H9 (cell line): ENCODE measurements around the gene SETD5. TPM values are rescaled to one million over a fixed set of nuclear protein-coding genes. Genes with fewer than 3 reads are reported as not detected.

Experiments used
- DNase-seq: peaks from one replicate; pipeline ENCODE4 v3.0.0-alpha.2; 2017
- H2AFZ ChIP-seq: one replicate; pipeline ENCODE4 v1.6.1; 2013; ENCODE audit warnings: mild to moderate bottlenecking, low read length, control low read depth, moderate library complexity
- H2AK5ac ChIP-seq: 2 replicates; pipeline ENCODE4 v1.6.1; 2013; ENCODE audit warnings: low read length, control low read depth, mixed read lengths; ENCODE audit not compliant: insufficient read length
- H2BK120ac ChIP-seq: one replicate; pipeline ENCODE4 v1.6.1; 2013; ENCODE audit warnings: low read depth, mild to moderate bottlenecking, low read length, control low read depth, inconsistent platforms; ENCODE audit not compliant: poor library complexity, severe bottlenecking
- H2BK12ac ChIP-seq: 2 replicates; pipeline ENCODE4 v1.6.1; 2013; ENCODE audit warnings: low read length, control low read depth, mixed read lengths, low read depth; ENCODE audit not compliant: insufficient read length
- H2BK15ac ChIP-seq: 2 replicates; pipeline ENCODE4 v1.6.1; 2013; ENCODE audit warnings: low read depth, low read length, control low read depth
- H2BK20ac ChIP-seq: one replicate; pipeline ENCODE4 v1.6.1; 2013; ENCODE audit warnings: low read depth, mild to moderate bottlenecking, low read length, control low read depth, inconsistent platforms; ENCODE audit not compliant: poor library complexity, severe bottlenecking
- H2BK5ac ChIP-seq: 2 replicates; pipeline ENCODE4 v1.6.1; 2013; ENCODE audit warnings: low read length, control low read depth, mixed read lengths; ENCODE audit not compliant: insufficient read length
- H3K14ac ChIP-seq: 2 replicates; pipeline ENCODE4 v1.6.1; 2013; ENCODE audit warnings: low read length, control low read depth; ENCODE audit not compliant: insufficient read depth
- H3K18ac ChIP-seq: 2 replicates; pipeline ENCODE4 v1.6.1; 2013; ENCODE audit warnings: low read depth, mild to moderate bottlenecking, mixed read lengths, low read length, control low read depth; ENCODE audit not compliant: insufficient read length
- H3K23ac ChIP-seq: 2 replicates; pipeline ENCODE4 v1.6.1; 2013; ENCODE audit warnings: low read length, control low read depth, mixed read lengths, low read depth; ENCODE audit not compliant: insufficient read length
- H3K23me2 ChIP-seq: 2 replicates; pipeline ENCODE4 v1.6.1; 2013; ENCODE audit warnings: low read depth, mild to moderate bottlenecking, mixed read lengths, low read length, control low read depth; ENCODE audit not compliant: insufficient read length, poor library complexity, severe bottlenecking
- H3K27ac ChIP-seq: 2 replicates; pipeline ENCODE4 v1.5.1; 2013; ENCODE audit warnings: low read length, control low read depth, mixed read lengths, low read depth; ENCODE audit not compliant: insufficient read length
- H3K27me3 ChIP-seq: 2 replicates; pipeline ENCODE4 v1.6.1; 2013; ENCODE audit warnings: low read length, control low read depth, inconsistent platforms; ENCODE audit not compliant: insufficient read depth
- H3K4ac ChIP-seq: 2 replicates; pipeline ENCODE4 v1.6.1; 2013; ENCODE audit warnings: low read depth, mild to moderate bottlenecking, control low read depth, inconsistent platforms, low read length, moderate library complexity
- H3K4me1 ChIP-seq: 2 replicates; pipeline ENCODE4 v1.6.1; 2013; ENCODE audit warnings: low read length, control low read depth, inconsistent platforms; ENCODE audit not compliant: insufficient read depth
- H3K4me2 ChIP-seq: 2 replicates; pipeline ENCODE4 v1.6.1; 2013; ENCODE audit warnings: low read length, control low read depth, mixed read lengths; ENCODE audit not compliant: insufficient read length, insufficient read depth
- H3K56ac ChIP-seq: 2 replicates; pipeline ENCODE4 v1.6.1; 2013; ENCODE audit warnings: low read depth, mild to moderate bottlenecking, mixed read lengths, low read length, control low read depth; ENCODE audit not compliant: insufficient read length
- H3K79me1 ChIP-seq: 2 replicates; pipeline ENCODE4 v1.6.1; 2013; ENCODE audit warnings: low read depth, mild to moderate bottlenecking, moderate library complexity, low read length, control low read depth, inconsistent platforms; ENCODE audit not compliant: insufficient read depth, poor library complexity, severe bottlenecking
- H3K79me2 ChIP-seq: 2 replicates; pipeline ENCODE4 v1.6.1; 2013; ENCODE audit warnings: low read length, control low read depth, inconsistent platforms; ENCODE audit not compliant: insufficient read depth
- H3K9ac ChIP-seq: 2 replicates; pipeline ENCODE4 v1.6.1; 2013; ENCODE audit warnings: low read length, control low read depth, mixed read lengths; ENCODE audit not compliant: insufficient read length; ENCODE audit errors: extremely low read depth
- H3K9me3 ChIP-seq: one replicate; pipeline ENCODE4 v1.6.1; 2013; ENCODE audit warnings: low read depth, low read length, inconsistent platforms; ENCODE audit not compliant: control insufficient read depth
- H3T11ph ChIP-seq: one replicate; pipeline ENCODE4 v1.6.1; 2013; ENCODE audit warnings: mild to moderate bottlenecking, low read length, control low read depth, inconsistent platforms
- H4K20me1 ChIP-seq: one replicate; pipeline ENCODE4 v1.6.1; 2013; ENCODE audit not compliant: control insufficient read depth, insufficient read length, insufficient read depth
- H4K5ac ChIP-seq: 2 replicates; pipeline ENCODE4 v1.6.1; 2013; ENCODE audit warnings: low read depth, mild to moderate bottlenecking, mixed read lengths, low read length, control low read depth; ENCODE audit not compliant: insufficient read length
- H4K8ac ChIP-seq: replicated peaks from 2 replicates; pipeline ENCODE4 v1.6.1; 2013; ENCODE audit warnings: low read length, control low read depth, mixed read lengths, low read depth; ENCODE audit not compliant: insufficient read length
- H4K91ac ChIP-seq: 2 replicates; pipeline ENCODE4 v1.6.1; 2013; ENCODE audit warnings: low read depth, mild to moderate bottlenecking, moderate library complexity, mixed read lengths, low read length, control low read depth; ENCODE audit not compliant: insufficient read length
- H3K27ac Mint-ChIP-seq, 3 experiments: 2 replicates in 2 of 3; 3 replicates in 1 of 3; pipeline ENCODE4 v1.8.0; 2020 to 2021; ENCODE audit warnings: mixed read lengths in 3 of 3, mild to moderate bottlenecking in 1 of 3, moderate library complexity in 1 of 3
- H3K27me3 Mint-ChIP-seq: 2 replicates; pipeline ENCODE4 v1.8.0; 2021; ENCODE audit warnings: low read depth, mild to moderate bottlenecking, moderate library complexity, mixed read lengths
- H3K36me3 Mint-ChIP-seq, 3 experiments: 2 replicates in 2 of 3; 3 replicates in 1 of 3; pipeline ENCODE4 v1.8.0; 2020 to 2021; ENCODE audit warnings: low read depth in 3 of 3, mixed read lengths in 3 of 3; ENCODE audit not compliant: insufficient read depth in 1 of 3
- H3K4me1 Mint-ChIP-seq, 2 experiments: 2 replicates each; pipeline ENCODE4 v1.8.0; 2020; ENCODE audit warnings: mixed read lengths in 2 of 2
- H3K4me3 Mint-ChIP-seq, 2 experiments: 2 replicates in 1 of 2; 3 replicates in 1 of 2; pipeline ENCODE4 v1.8.0; 2020 to 2021; ENCODE audit warnings: mild to moderate bottlenecking in 2 of 2, mixed read lengths in 2 of 2, moderate library complexity in 1 of 2
- H3K9me3 Mint-ChIP-seq, 2 experiments: 2 replicates in 1 of 2; 3 replicates in 1 of 2; pipeline ENCODE4 v1.8.0; 2020; ENCODE audit warnings: mild to moderate bottlenecking in 2 of 2, mixed read lengths in 2 of 2, moderate library complexity in 1 of 2
- CTCF ChIP-seq: fragments of 200-600 bp; sonication (generic); conservative IDR thresholded peaks from 3 replicates; pipeline ENCODE4 v1.8.0; 2021; ENCODE audit warnings: antibody characterized with exemption, mild to moderate bottlenecking
- WGBS: extraction: QIAGEN DNeasy Blood & Tissue Kit; methylation state at CpG from one replicate; pipeline ENCODE4 v1.1.7; 2013; ENCODE audit warnings: missing lambda C conversion rate, low lambda C conversion rate, mixed read lengths; ENCODE audit not compliant: insufficient read length; ENCODE audit errors: extremely low coverage; 5-methylcytosine and 5-hydroxymethylcytosine counted together
- total RNA-seq: library from RNA; stranded (reverse); gene quantifications from 2 replicates; pipeline ENCODE4 v1.2.1, GENCODE V29; 2021

The SETD5 gene
- total RNA-seq, 1 experiment from 2014 or later, result 207 TPM

- WGBS, result no CpG with 5 or more reads among the region's 6 CpGs
- Histone ChIP-seq H3K56ac (no peak overlapping the region), H3K79me1 (no peaks in the 10 kb centered on the region), H3K23ac (no peak overlapping the region), H2AFZ (no peak overlapping the region), H3K4me1 (no peaks in the 10 kb centered on the region; the same call in 1 of the 2 replicates), H3K4me2 (no peak overlapping the region), H3K23me2 (no peaks in the 10 kb centered on the region), H3K27ac (no peak overlapping the region), H4K5ac (no peak overlapping the region), H4K91ac (no peak overlapping the region), H2AK5ac (no peak overlapping the region), H3K4ac (no peak overlapping the region), H3K27me3 (no peaks in the 10 kb centered on the region), H3T11ph (no peak overlapping the region), H2BK120ac (no peak overlapping the region), H2BK5ac (no peak overlapping the region), H2BK15ac (no peak overlapping the region), H3K9ac (no peak overlapping the region), H4K20me1 (peaks cover 3% of the 10 kb centered on the region), H2BK12ac (no peak overlapping the region), H4K8ac (no peak overlapping the region), H2BK20ac (no peak overlapping the region), H3K14ac (no peak overlapping the region), H3K9me3 (no peaks in the 10 kb centered on the region), H3K18ac (no peak overlapping the region), H3K79me2 (peaks cover 62% of the 10 kb centered on the region; the same call in 1 of the 2 replicates)
- H3K36me3 Mint-ChIP-seq, result peaks cover 4 to 23% (median 11%) of the 10 kb centered on the region in 3 experiments; a peak in 5 of 7 replicates
- H3K4me1 Mint-ChIP-seq, result peaks cover 12 to 14% of the 10 kb centered on the region in 2 experiments
- no peak overlapping the region for H3K4me3 Mint-ChIP-seq
- no peaks in the 10 kb centered on the region for H3K9me3 Mint-ChIP-seq
- DNase-seq, result no peak
- H3K27ac Mint-ChIP-seq, result peak overlapping the region in 1 of 3 experiments; percentile 82; a peak in 2 of 7 replicates
- H3K27me3 Mint-ChIP-seq, result no peaks in the 10 kb centered on the region
- no peak for TF ChIP-seq CTCF
These were observed 18.2 kb downstream of the SETD5 start for GRCh38 chr3:9415485-9416138.
